Prostate gland (tissue), 2 donors: ENCODE measurements around the gene YY2. TPM values are rescaled to one million over a fixed set of nuclear protein-coding genes. Genes with fewer than 3 reads are reported as not detected.
"Not testable (repeated sequence)": the region's sequence is repeated elsewhere in the genome, so short reads cannot be mapped to it uniquely, and the experiment has no call there.

Experiments
- DNase-seq: peaks from one replicate; pipeline ENCODE4 v3.0.0-alpha.2; 2019; ENCODE audit warnings: low spot score
- H3K27ac ChIP-seq, 2 donors: fragments of 200-600 bp; sonication (generic); 2 replicates each; pipeline ENCODE4 v1.5.1; 2017 to 2019
- H3K27me3 ChIP-seq: fragments of 200-600 bp; sonication (generic); replicated peaks from 2 replicates; pipeline ENCODE4 v1.5.1; 2019; ENCODE audit not compliant: insufficient read depth
- H3K36me3 ChIP-seq, 2 donors: fragments of 200-600 bp; sonication (generic); 1 replicate in 1 of 2; 2 replicates in 1 of 2; pipeline versions ENCODE4 v1.5.1 to v1.8.1; 2017 to 2019
- H3K4me1 ChIP-seq: fragments of 200-600 bp; sonication (generic); replicated peaks from 2 replicates; pipeline ENCODE4 v1.5.1; 2019
- H3K4me3 ChIP-seq, 2 donors: fragments of 200-600 bp; sonication (generic); 2 replicates each; pipeline ENCODE4 v1.5.1; 2017 to 2019
- H3K9me3 ChIP-seq: fragments of 200-600 bp; sonication (generic); 2 replicates; pipeline ENCODE4 v1.5.1; 2017
- POLR2A ChIP-seq: fragments of 450-650 bp; IDR thresholded peaks from one replicate; pipeline ENCODE4 v1.6.1; 2016; ENCODE audit warnings: antibody characterized with exemption, mild to moderate bottlenecking
- POLR2AphosphoS5 ChIP-seq: sonication (generic); formaldehyde crosslinking; IDR thresholded peaks from one replicate; pipeline ENCODE4 v1.6.1; 2017; ENCODE audit warnings: antibody characterized with exemption
- WGBS: methylation state at CpG from one replicate; pipeline ENCODE4 v1.1.5; 2018; 5-methylcytosine and 5-hydroxymethylcytosine counted together
- intact Hi-C: fragments of 100-400 bp; cut with DNase I; formaldehyde crosslinking; loops from one replicate; pipeline ENCODE4 v1.14.2; 2022
- total RNA-seq, 2 donors: library from RNA; depleted of rRNA; stranded (reverse); fragments of >200 nt; gene quantifications; one replicate each; pipeline ENCODE4 v1.1.0, GENCODE V29; 2016
- TF ChIP-seq, protein P1 (sequence below), 4 experiments: fragments of 200-600 bp in 2 of 4; fragments of 450-650 bp in 2 of 4; sonication (generic) in 2 of 4; IDR thresholded peaks; 1 replicate in 3 of 4; 2 replicates in 1 of 4; pipeline ENCODE4 v1.5.1; 2016 to 2019; ENCODE audit warnings: antibody characterized with exemption in 4 of 4, mild to moderate bottlenecking in 2 of 4, moderate library complexity in 2 of 4

Gene YY2
- total RNA-seq, 2 donors from 2014 or later = 0.82 to 13.7 TPM

DNA sequence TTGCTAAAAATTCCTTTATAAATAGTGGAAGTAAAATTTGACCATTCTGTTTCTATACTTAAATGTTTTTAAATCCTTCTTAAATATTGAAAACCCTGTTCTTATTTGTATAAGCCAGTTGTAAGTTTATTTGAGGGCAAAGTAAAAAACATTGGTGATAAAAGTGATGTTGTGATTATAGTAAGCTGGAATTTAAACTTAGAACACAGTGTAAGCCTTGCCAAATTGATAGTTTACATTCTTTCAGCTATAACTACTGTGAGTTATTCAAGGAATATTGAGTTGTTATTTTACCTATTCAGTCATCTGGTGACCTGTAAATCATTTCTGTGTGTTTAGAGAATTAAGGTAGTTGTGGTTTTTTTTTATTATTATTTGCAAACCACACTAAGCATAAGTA, 9.6 kb downstream of the YY2 start:
- H3K27ac ChIP-seq = no peak overlapping the region
- H3K4me1 ChIP-seq = no peaks in the 10 kb centered on the region
- DNase-seq = no peak
- H3K27me3 ChIP-seq = no peaks in the 10 kb centered on the region
- H3K36me3 ChIP-seq = no peaks in the 10 kb centered on the region
- TF ChIP-seq, protein P1, sequence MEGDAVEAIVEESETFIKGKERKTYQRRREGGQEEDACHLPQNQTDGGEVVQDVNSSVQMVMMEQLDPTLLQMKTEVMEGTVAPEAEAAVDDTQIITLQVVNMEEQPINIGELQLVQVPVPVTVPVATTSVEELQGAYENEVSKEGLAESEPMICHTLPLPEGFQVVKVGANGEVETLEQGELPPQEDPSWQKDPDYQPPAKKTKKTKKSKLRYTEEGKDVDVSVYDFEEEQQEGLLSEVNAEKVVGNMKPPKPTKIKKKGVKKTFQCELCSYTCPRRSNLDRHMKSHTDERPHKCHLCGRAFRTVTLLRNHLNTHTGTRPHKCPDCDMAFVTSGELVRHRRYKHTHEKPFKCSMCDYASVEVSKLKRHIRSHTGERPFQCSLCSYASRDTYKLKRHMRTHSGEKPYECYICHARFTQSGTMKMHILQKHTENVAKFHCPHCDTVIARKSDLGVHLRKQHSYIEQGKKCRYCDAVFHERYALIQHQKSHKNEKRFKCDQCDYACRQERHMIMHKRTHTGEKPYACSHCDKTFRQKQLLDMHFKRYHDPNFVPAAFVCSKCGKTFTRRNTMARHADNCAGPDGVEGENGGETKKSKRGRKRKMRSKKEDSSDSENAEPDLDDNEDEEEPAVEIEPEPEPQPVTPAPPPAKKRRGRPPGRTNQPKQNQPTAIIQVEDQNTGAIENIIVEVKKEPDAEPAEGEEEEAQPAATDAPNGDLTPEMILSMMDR (IDR thresholded peaks at IDR 0.05) = no peak
- TF ChIP-seq POLR2A (no peak), POLR2AphosphoS5 (no peak)
- intact Hi-C loops = no loop called here
- H3K4me3 ChIP-seq = no peak overlapping the region
- no peaks in the 10 kb centered on the region for H3K9me3 ChIP-seq

DNA sequence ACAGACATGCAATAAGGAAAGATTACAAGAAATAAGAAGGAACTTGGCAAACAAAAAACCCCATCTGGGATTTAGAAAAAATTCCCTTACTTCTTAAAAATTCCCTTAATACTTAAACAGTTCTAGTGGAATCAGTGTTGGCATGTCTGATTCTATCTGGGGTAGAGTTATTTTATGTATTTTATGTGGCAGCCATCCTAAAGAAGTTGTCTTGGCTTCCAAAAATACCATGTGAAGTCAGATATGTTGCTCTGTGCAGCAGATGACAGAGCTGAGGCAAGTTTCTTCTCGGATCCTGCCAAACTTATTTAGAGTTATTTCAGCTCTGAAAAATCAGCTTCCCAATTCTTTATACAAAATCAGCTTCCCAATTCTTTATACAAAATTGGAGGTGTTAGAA, 14.7 kb downstream of the YY2 start:
- no peaks in the 10 kb centered on the region for H3K36me3 ChIP-seq
- no peaks in the 10 kb centered on the region for H3K4me1 ChIP-seq
- H3K27me3 ChIP-seq = no peaks in the 10 kb centered on the region
- WGBS = 41% methylated on average over 1 of the region's 1 CpG
- H3K9me3 ChIP-seq = no peaks in the 10 kb centered on the region
- DNase-seq = no peak
- TF ChIP-seq, protein P1 (IDR thresholded peaks at IDR 0.05) = no peak
- TF ChIP-seq POLR2AphosphoS5 (no peak), POLR2A (no peak)
- H3K27ac ChIP-seq = no peak overlapping the region
- H3K4me3 ChIP-seq = no peak overlapping the region
- intact Hi-C loops = no loop called here

DNA sequence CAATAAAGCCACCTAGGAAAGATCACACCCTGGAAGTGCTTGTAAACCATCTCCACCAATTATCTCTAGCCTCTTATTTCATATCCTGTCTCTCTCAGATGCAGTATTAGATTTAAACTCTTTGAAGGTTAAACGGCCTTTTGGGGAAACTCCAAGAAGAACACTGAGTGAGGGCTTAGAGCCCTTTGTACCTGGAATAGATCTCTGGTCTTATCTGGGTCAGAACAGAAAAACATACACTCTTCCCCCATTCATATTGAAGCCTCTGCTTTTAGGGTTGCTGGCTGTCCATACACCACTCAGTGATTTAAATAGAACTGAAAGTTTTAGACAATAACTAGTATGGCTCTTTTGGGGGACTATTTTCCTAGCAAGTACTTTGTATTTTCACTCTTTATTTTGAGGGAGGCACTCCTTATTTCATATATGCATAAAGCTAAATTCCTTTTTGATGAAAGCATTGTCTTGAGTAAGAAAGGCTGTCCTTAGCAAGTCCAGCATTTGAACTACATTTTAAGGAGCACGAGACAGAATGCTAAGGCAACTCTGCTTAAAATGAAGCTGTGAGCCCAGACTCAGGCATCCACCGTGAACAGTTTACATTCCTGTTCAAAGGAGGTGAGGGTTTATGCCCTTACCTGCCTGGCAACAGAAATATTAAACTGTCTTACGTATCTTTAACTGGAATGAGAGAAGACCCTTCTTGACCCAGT, 17.4 kb downstream of the YY2 start:
- WGBS = 22% methylated on average over 4 of the region's 4 CpGs
- H3K27me3 ChIP-seq = no peaks in the 10 kb centered on the region
- intact Hi-C loops = no loop called here

DNA sequence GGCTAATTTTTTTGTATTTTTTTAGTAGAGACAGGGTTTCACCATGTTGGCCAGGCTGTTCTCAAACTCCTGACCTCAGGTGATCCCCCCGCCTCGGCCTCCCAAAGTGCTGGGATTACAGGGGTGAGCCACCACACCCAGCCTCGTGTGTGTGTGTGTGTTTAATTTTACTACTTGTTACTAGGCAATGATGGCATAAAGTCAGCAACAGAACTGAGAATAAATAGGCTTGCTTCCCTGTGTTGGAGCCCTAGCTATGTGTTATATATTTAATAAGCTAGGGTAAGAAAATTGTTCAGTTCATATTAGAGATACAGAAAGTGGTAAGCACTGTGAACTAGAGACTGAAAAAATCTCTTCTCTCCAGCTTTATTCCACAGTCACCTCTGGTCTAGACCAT, 18.4 kb downstream of the YY2 start:
- H3K4me1 ChIP-seq, H3K36me3 ChIP-seq, H3K9me3 ChIP-seq, DNase-seq, H3K4me3 ChIP-seq, intact Hi-C loops, H3K27me3 ChIP-seq: not testable (repeated sequence)
- WGBS = 50% methylated on average over 3 of the region's 3 CpGs
- H3K27ac ChIP-seq = peak overlapping the region in 1 of 2 donors; percentile 11

More for the DNA sequence above, 17.4 kb downstream of the YY2 start:
- no peak for DNase-seq
- Histone ChIP-seq H3K27ac (no peak overlapping the region), H3K36me3 (no peaks in the 10 kb centered on the region), H3K4me3 (no peak overlapping the region), H3K9me3 (no peaks in the 10 kb centered on the region), H3K4me1 (no peaks in the 10 kb centered on the region)
- no peak for TF ChIP-seq POLR2AphosphoS5
- TF ChIP-seq POLR2A = no peak
- TF ChIP-seq, protein P1 (IDR thresholded peaks at IDR 0.05) = no peak

DNA sequence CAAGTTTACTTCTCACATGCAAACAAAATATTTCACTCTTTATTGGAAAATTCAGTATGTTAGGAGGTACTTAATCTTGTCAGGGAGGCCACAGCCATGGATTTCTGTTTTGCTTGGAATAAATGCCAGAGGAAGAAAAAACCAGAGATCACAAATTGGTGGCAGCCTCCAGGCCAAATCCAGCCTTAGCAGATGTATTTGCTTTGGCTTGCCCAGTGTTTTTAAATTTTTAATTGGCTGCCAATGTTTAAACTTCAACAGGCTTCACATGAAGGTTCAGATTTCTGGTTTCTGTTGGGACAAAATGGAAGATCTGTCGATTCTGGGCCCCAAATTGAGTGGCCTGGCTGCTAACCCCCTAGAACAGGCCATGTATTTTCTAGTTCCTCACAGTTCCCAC, 19.2 kb downstream of the YY2 start:
- no peak for DNase-seq
- TF ChIP-seq POLR2AphosphoS5 (peak; percentile 20), POLR2A (no peak)
- TF ChIP-seq, protein P1 (IDR thresholded peaks at IDR 0.05) = no peak
- Histone ChIP-seq H3K27ac (peak overlapping the region; percentile 30 to 35), H3K4me1 (no peaks in the 10 kb centered on the region), H3K27me3 (no peaks in the 10 kb centered on the region), H3K36me3 (no peaks in the 10 kb centered on the region), H3K4me3 (no peak overlapping the region), H3K9me3 (no peaks in the 10 kb centered on the region)
- 13% methylated on average over 1 of the region's 1 CpG for WGBS
- intact Hi-C loops = no loop called here
